ENCODE measurements around the gene IL15RA.

- TF ChIP-seq POLR2A (IDR thresholded peaks at IDR 0.05), result no peak
- no peak for TF ChIP-seq CTCF (IDR thresholded peaks at IDR 0.05)
- TF ChIP-seq POLR2AphosphoS5 (IDR thresholded peaks at IDR 0.05), result no peak
Observed at GRCh38 chr10:6008497-6009142, 31.3 kb upstream of the IL15RA start.
